Measurements from ENCODE around the gene DBT. TPM values are rescaled to one million over a fixed set of nuclear protein-coding genes. Genes with fewer than 3 reads are reported as not detected.
A peak's percentile ranks its signal among the peaks of the same experiment; 100 is the strongest.

DBT gene
- total and polyA plus RNA-seq, 11 donors: 6.8 to 45.3 (median 28.7) TPM

GRCh38 chr1:100183370-100183769, 66.3 kb downstream of the DBT start:
- H3K36me3 ChIP-seq: no peaks in the 10 kb centered on the region
- TF ChIP-seq CTCF (IDR thresholded peaks at IDR 0.05) (no peak), POLR2A (IDR thresholded peaks at IDR 0.05) (no peak)
- H3K27ac ChIP-seq: no peak overlapping the region
- H3K4me1 ChIP-seq: peaks cover 0 to 6% (median under 1%) of the 10 kb centered on the region in 12 donors
- intact Hi-C loops (cut with DNase I): no loop called here
- H3K27me3 ChIP-seq: no peaks in the 10 kb centered on the region
- peaks cover 0 to 6% (median 0%) of the 10 kb centered on the region in 12 donors for H3K9me3 ChIP-seq
- H3K4me3 ChIP-seq: no peak overlapping the region
- 95 to 99% (median 97%) methylated on average over 4 of the region's 4 CpGs for WGBS, 4 donors
- DNase-seq (no peak), ATAC-seq (no peak)

GRCh38 chr1:100178091-100178490, 71.5 kb downstream of the DBT start, which contains the start of gene LRRC39:
LRRC39 (minus strand) TSS chr1:100178256; CDS start chr1:100168516, 9,740 bp downstream.
- ATAC-seq: peak; percentile 80 to 85 (median 82)
- intact Hi-C loops (cut with DNase I): no loop called here
- peak within 1 kb of the TSS; percentile 4 to 59 (median 50) for H3K4me3 ChIP-seq

GRCh38 chr1:100177295-100178041, 72.2 kb downstream of the DBT start:
- WGBS, 4 donors: 47 to 58% (median 55%) methylated on average over 4 of the region's 4 CpGs
- TF ChIP-seq CTCF (IDR thresholded peaks at IDR 0.05) (no peak), POLR2A (IDR thresholded peaks at IDR 0.05) (no peak)
- DNase-seq: no peak
- peak overlapping the region; percentile 19 to 81 (median 72) for H3K27ac ChIP-seq
- H3K4me1 ChIP-seq: peaks cover 0 to 3% (median 0%) of the 10 kb centered on the region in 12 donors
- H3K9me3 ChIP-seq: no peaks in the 10 kb centered on the region
- H3K27me3 ChIP-seq: no peaks in the 10 kb centered on the region
- ATAC-seq: peak in 3 of 4 donors; percentile 10 to 41 (median 37)
- H3K4me3 ChIP-seq: peak overlapping the region; percentile 4 to 59 (median 50)
- intact Hi-C loops (cut with DNase I): no loop called here
- no peaks in the 10 kb centered on the region for H3K36me3 ChIP-seq

More at GRCh38 chr1:100178091-100178490, 71.5 kb downstream of the DBT start, which contains the start of gene LRRC39:
- no peak for DNase-seq
- Histone ChIP-seq H3K27me3 (no peaks in the 10 kb centered on the region), H3K27ac (peak within 1 kb of the TSS; percentile 19 to 81 (median 72)), H3K4me1 (peaks cover 0 to 3% (median 0%) of the 10 kb centered on the region in 12 donors), H3K9me3 (no peaks in the 10 kb centered on the region), H3K36me3 (no peaks in the 10 kb centered on the region)
- TF ChIP-seq POLR2A (IDR thresholded peaks at IDR 0.05) (no peak), CTCF (IDR thresholded peaks at IDR 0.05) (no peak)
- 28 to 31% (median 29%) methylated on average over 5 of the region's 5 CpGs for WGBS, 4 donors

GRCh38 chr1:100168051-100168450, 81.6 kb downstream of the DBT start:
- no peak overlapping the region for H3K4me3 ChIP-seq
- no peaks in the 10 kb centered on the region for H3K9me3 ChIP-seq
- H3K27ac ChIP-seq: no peak overlapping the region
- H3K4me1 ChIP-seq: peaks cover 0 to 11% (median 1%) of the 10 kb centered on the region in 12 donors
- ATAC-seq: no peak
- WGBS, 4 donors: 97 to 99% (median 97%) methylated on average over 2 of the region's 2 CpGs
- intact Hi-C loops (cut with DNase I): loop anchor here in 1 of 10 donors (10.0 kb wide), 1 partner anchor 107 kb away; no protein-coding TSS in a partner anchor
- no peak for TF ChIP-seq CTCF (IDR thresholded peaks at IDR 0.05)
- no peak for TF ChIP-seq POLR2A (IDR thresholded peaks at IDR 0.05)
- no peaks in the 10 kb centered on the region for H3K27me3 ChIP-seq
- no peak for DNase-seq
- peaks cover 0 to 32% (median 0%) of the 10 kb centered on the region in 9 donors for H3K36me3 ChIP-seq

Measured in heart left ventricle (tissue), 16 donors.